PFSK-1 (cell line): Measurements from ENCODE around the gene SMARCD3.

Source experiments
- FOXP2 ChIP-seq: optimal IDR thresholded peaks from 2 replicates; pipeline ENCODE3; 2011; ENCODE audit warnings: borderline replicate concordance, control low read depth, inconsistent platforms; ENCODE audit not compliant: insufficient read depth; ENCODE audit errors: extremely low read length, extremely low read depth
- POLR2AphosphoS5 ChIP-seq: IDR thresholded peaks from 2 replicates; pipeline ENCODE4 v1.6.1; 2012; ENCODE audit warnings: low read depth, mild to moderate bottlenecking, control low read depth, low read length, moderate library complexity
- REST ChIP-seq, 2 experiments: IDR thresholded peaks; 2 replicates each; pipeline versions ENCODE4 v1.6.1 to v1.8.0; 2011 to 2012; ENCODE audit warnings: low read depth in 2 of 2, low read length in 2 of 2, control low read depth in 1 of 2, inconsistent platforms in 1 of 2, mild to moderate bottlenecking in 1 of 2, moderate library complexity in 1 of 2; ENCODE audit not compliant: insufficient read depth in 1 of 2
- SIN3A ChIP-seq: IDR thresholded peaks from 2 replicates; pipeline ENCODE4 v1.6.1; 2012; ENCODE audit warnings: mild to moderate bottlenecking, low read length, moderate library complexity, borderline replicate concordance; ENCODE audit not compliant: insufficient read depth
- TAF1 ChIP-seq: IDR thresholded peaks from 2 replicates; pipeline ENCODE4 v1.6.1; 2012; ENCODE audit warnings: low read length, control low read depth, borderline replicate concordance; ENCODE audit not compliant: insufficient read depth

Gene SMARCD3

GRCh38 chr7:151290355-151290760 is 41.9 kb upstream of the SMARCD3 start:
- no peak for TF ChIP-seq SIN3A
- no peak for TF ChIP-seq TAF1
- no peak for TF ChIP-seq REST (IDR thresholded peaks at IDR 0.05; ENCODE audit: insufficient read depth in 1 of 2, low read depth in 2 of 2, low read length in 2 of 2)
- TF ChIP-seq POLR2AphosphoS5 = no peak
- TF ChIP-seq FOXP2 = no peak

GRCh38 chr7:151289891-151290290 is 41.4 kb upstream of the SMARCD3 start:
- TF ChIP-seq POLR2AphosphoS5 (no peak), REST (IDR thresholded peaks at IDR 0.05; ENCODE audit: insufficient read depth in 1 of 2, low read depth in 2 of 2, low read length in 2 of 2) (no peak), FOXP2 (no peak), SIN3A (no peak), TAF1 (no peak)

GRCh38 chr7:151286148-151286547 is 37.7 kb upstream of the SMARCD3 start:
- TF ChIP-seq FOXP2 (no peak), POLR2AphosphoS5 (no peak), TAF1 (no peak), REST (IDR thresholded peaks at IDR 0.05; ENCODE audit: insufficient read depth in 1 of 2, low read depth in 2 of 2, low read length in 2 of 2) (no peak), SIN3A (no peak)

GRCh38 chr7:151283302-151283701 is 34.8 kb upstream of the SMARCD3 start:
- TF ChIP-seq SIN3A = no peak
- no peak for TF ChIP-seq TAF1
- TF ChIP-seq REST (IDR thresholded peaks at IDR 0.05; ENCODE audit: insufficient read depth in 1 of 2, low read depth in 2 of 2, low read length in 2 of 2) = no peak
- TF ChIP-seq POLR2AphosphoS5 = no peak
- no peak for TF ChIP-seq FOXP2

- TF ChIP-seq FOXP2 (no peak), REST (IDR thresholded peaks at IDR 0.05; ENCODE audit: insufficient read depth in 1 of 2, low read depth in 2 of 2, low read length in 2 of 2) (no peak), SIN3A (no peak), TAF1 (no peak)
These were observed 33.6 kb upstream of the SMARCD3 start for GRCh38 chr7:151282111-151282510.
